ENCODE results near the gene DENND1A. TPM values are rescaled to one million over a fixed set of nuclear protein-coding genes. Genes with fewer than 3 reads are reported as not detected.

The DENND1A gene
- total RNA-seq, 1 experiment from 2014 or later: 19.7 TPM

DNA sequence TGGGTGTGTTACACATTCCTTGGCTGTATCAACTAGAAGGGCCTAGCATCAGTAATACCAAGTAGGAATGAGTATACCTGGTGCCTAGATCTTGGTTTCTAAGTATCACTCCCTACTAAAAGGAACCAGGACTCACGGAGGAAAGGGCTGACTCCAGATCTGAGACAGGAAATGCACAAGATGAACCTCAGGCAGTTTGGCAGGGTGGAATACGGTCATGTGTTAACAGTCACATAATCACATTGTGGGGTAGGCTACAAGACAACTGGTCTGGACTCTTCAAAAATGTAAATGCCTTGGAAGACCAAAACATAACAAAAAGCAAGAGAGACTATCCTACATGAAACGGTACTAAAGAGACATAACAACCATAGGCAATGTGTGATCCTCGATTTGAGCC, 415.2 kb downstream of the DENND1A start:
- Histone ChIP-seq H3K4me1 (ENCODE audit: control insufficient read depth, insufficient read depth, low read length) (no peaks in the 10 kb centered on the region), H3K9me3 (ENCODE audit: control insufficient read depth, insufficient read depth, low read depth, low read length) (no peaks in the 10 kb centered on the region), H3K36me3 (ENCODE audit: control insufficient read depth, insufficient read depth, low read length) (no peaks in the 10 kb centered on the region), H3K4me3 (ENCODE audit: low read depth in 2 of 2, low read length in 2 of 2) (no peak overlapping the region), H3K27ac (ENCODE audit: low read length) (no peak overlapping the region), H3K27me3 (ENCODE audit: control insufficient read depth, insufficient read depth, low read length) (no peaks in the 10 kb centered on the region)
- ATAC-seq: no peak
- intact Hi-C loops (cut with micrococcal nuclease; ENCODE audit: unreplicated experiment): no loop called here
- in situ Hi-C loops (cut with HindIII; ENCODE audit: low pct_unique_long_range_greater_than_20kb, low sequenced_read_pairs): no loop called here
- ChIA-PET POLR2A (no interaction called here), CTCF (no interaction called here)
- no peak for DNase-seq (ENCODE audit: low read depth, low spot score)
- TF ChIP-seq TCF7L2 (IDR thresholded peaks at IDR 0.05; ENCODE audit: low read depth, low read length): no peak
- TF ChIP-seq, protein P1, sequence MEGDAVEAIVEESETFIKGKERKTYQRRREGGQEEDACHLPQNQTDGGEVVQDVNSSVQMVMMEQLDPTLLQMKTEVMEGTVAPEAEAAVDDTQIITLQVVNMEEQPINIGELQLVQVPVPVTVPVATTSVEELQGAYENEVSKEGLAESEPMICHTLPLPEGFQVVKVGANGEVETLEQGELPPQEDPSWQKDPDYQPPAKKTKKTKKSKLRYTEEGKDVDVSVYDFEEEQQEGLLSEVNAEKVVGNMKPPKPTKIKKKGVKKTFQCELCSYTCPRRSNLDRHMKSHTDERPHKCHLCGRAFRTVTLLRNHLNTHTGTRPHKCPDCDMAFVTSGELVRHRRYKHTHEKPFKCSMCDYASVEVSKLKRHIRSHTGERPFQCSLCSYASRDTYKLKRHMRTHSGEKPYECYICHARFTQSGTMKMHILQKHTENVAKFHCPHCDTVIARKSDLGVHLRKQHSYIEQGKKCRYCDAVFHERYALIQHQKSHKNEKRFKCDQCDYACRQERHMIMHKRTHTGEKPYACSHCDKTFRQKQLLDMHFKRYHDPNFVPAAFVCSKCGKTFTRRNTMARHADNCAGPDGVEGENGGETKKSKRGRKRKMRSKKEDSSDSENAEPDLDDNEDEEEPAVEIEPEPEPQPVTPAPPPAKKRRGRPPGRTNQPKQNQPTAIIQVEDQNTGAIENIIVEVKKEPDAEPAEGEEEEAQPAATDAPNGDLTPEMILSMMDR (IDR thresholded peaks at IDR 0.05): no peak
- no peak for TF ChIP-seq SIN3A (IDR thresholded peaks at IDR 0.05; ENCODE audit: borderline replicate concordance, insufficient read depth, low read depth, low read length)
- no peak for TF ChIP-seq POLR2AphosphoS5 (IDR thresholded peaks at IDR 0.05; ENCODE audit: low read depth, low read length)
- TF ChIP-seq, protein P2, sequence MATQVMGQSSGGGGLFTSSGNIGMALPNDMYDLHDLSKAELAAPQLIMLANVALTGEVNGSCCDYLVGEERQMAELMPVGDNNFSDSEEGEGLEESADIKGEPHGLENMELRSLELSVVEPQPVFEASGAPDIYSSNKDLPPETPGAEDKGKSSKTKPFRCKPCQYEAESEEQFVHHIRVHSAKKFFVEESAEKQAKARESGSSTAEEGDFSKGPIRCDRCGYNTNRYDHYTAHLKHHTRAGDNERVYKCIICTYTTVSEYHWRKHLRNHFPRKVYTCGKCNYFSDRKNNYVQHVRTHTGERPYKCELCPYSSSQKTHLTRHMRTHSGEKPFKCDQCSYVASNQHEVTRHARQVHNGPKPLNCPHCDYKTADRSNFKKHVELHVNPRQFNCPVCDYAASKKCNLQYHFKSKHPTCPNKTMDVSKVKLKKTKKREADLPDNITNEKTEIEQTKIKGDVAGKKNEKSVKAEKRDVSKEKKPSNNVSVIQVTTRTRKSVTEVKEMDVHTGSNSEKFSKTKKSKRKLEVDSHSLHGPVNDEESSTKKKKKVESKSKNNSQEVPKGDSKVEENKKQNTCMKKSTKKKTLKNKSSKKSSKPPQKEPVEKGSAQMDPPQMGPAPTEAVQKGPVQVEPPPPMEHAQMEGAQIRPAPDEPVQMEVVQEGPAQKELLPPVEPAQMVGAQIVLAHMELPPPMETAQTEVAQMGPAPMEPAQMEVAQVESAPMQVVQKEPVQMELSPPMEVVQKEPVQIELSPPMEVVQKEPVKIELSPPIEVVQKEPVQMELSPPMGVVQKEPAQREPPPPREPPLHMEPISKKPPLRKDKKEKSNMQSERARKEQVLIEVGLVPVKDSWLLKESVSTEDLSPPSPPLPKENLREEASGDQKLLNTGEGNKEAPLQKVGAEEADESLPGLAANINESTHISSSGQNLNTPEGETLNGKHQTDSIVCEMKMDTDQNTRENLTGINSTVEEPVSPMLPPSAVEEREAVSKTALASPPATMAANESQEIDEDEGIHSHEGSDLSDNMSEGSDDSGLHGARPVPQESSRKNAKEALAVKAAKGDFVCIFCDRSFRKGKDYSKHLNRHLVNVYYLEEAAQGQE (IDR thresholded peaks at IDR 0.05; ENCODE audit: insufficient read depth in 1 of 2, low read depth in 2 of 2, low read length in 1 of 2): no peak
- no TSS peak for BruUV-seq (replicated peaks)

DNA sequence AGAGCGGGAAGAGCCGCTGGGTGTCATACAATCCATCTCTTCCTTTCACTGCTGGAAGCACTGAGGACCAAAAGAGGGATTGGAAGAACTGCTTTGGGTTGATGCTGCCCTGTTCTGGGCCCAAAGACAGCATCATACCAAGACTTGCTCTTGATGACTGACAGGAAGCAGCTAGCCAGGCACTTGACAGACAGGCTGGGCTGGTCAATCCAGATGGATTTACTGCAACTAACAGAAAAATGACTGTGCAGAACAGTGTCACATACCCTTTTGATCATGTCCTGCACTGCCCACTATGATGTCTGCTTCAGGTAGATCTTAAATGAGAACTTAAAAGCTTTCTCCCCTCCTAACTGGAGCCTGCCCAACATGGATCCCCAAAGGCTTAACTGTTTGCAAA, 416.4 kb downstream of the DENND1A start:
- Histone ChIP-seq H3K4me3 (ENCODE audit: low read depth in 2 of 2, low read length in 2 of 2) (no peak overlapping the region), H3K27ac (ENCODE audit: low read length) (no peak overlapping the region), H3K27me3 (ENCODE audit: control insufficient read depth, insufficient read depth, low read length) (no peaks in the 10 kb centered on the region), H3K4me1 (ENCODE audit: control insufficient read depth, insufficient read depth, low read length) (no peaks in the 10 kb centered on the region), H3K36me3 (ENCODE audit: control insufficient read depth, insufficient read depth, low read length) (no peaks in the 10 kb centered on the region), H3K9me3 (ENCODE audit: control insufficient read depth, insufficient read depth, low read depth, low read length) (no peaks in the 10 kb centered on the region)
- DNase-seq (ENCODE audit: low read depth, low spot score) (no peak), ATAC-seq (no peak)
- no TSS peak for BruUV-seq (replicated peaks)
- intact Hi-C loops (cut with micrococcal nuclease; ENCODE audit: unreplicated experiment): no loop called here
- ChIA-PET POLR2A (no interaction called here), CTCF (no interaction called here)
- no peak for TF ChIP-seq POLR2AphosphoS5 (IDR thresholded peaks at IDR 0.05; ENCODE audit: low read depth, low read length)
- no peak for TF ChIP-seq SIN3A (IDR thresholded peaks at IDR 0.05; ENCODE audit: borderline replicate concordance, insufficient read depth, low read depth, low read length)
- no peak for TF ChIP-seq TCF7L2 (IDR thresholded peaks at IDR 0.05; ENCODE audit: low read depth, low read length)
- TF ChIP-seq, protein P1 (IDR thresholded peaks at IDR 0.05): no peak
- TF ChIP-seq, protein P2 (IDR thresholded peaks at IDR 0.05; ENCODE audit: insufficient read depth in 1 of 2, low read depth in 2 of 2, low read length in 1 of 2): no peak
- in situ Hi-C loops (cut with HindIII; ENCODE audit: low pct_unique_long_range_greater_than_20kb, low sequenced_read_pairs): no loop called here
